GM19099 (cell line): ENCODE results near the gene EEF2K.

ENCODE experiments used
- POLR2A ChIP-seq: IDR thresholded peaks from 3 replicates; pipeline ENCODE4 v1.6.1; 2011; ENCODE audit warnings: low read depth; ENCODE audit not compliant: insufficient read length; ENCODE audit errors: extremely low read depth

The EEF2K gene

DNA sequence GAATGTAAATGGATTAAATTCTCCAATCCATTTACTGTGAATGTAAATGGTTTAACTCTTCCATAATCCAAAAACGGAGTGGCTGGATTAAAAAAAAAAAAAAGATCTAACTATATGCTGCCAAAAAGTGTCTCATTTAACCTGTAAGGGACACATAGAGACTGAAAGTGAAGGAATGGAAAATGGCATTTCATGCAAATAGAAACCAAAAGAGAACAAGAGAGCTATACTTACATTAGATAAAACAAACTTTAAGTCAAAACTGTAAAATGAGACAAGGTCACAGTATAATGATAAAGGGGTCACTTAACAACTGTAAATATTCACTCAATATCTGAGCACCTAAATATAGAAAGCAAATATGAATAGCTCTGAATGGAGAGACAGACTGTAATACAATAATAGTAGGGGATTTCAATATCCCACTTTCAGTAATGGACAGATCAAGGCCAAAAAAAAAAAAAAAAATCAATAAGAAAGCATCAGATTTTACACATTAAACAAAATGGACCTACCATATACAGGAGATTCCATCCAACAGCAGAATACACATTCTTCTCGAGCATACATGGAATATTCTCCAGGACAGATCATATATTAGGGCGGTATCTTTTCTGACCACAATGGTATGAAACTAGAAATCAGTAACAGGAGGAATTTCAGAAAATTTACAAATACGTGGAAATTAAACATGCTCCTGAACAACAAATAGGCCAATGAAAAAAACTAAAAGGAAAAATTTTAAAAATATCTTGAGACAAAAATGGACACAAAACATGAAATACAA lies 132.0 kb downstream of the EEF2K start:
- TF ChIP-seq POLR2A = no peak
